ENCODE measurements around the gene IGFBP4. TPM values are rescaled to one million over a fixed set of nuclear protein-coding genes. Genes with fewer than 3 reads are reported as not detected.
"Not testable (repeated sequence)": the region's sequence is repeated elsewhere in the genome, so short reads cannot be mapped to it uniquely, and the experiment has no call there.

Gene IGFBP4
- total and polyA plus RNA-seq, 4 donors: 74.1 to 649 (median 238) TPM

- TF ChIP-seq YY1 (IDR thresholded peaks at IDR 0.05): peak; percentile 51
- no peak for TF ChIP-seq REST (IDR thresholded peaks at IDR 0.05)
Measured at GRCh38 chr17:40404003-40404402, 39.2 kb upstream of the IGFBP4 start (continued).

DNA sequence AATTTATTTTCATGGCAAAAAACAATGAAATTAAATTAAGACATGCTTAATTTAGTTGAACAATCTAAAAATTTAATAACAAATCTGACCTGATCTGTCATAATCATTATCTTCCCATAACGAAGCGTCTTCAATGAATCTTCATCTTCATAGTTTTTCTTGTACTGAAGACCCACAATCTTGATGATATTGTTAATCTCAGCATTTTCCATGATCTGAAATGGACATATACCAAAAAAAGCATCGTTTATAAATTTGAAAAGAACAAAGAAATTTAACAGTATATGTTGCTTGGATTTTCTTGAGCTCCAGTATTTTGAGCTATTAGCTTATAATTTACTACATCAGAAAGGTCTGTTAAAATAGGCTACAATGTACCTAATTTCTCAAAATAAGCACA is 35.8 kb upstream of the IGFBP4 start:
- Histone ChIP-seq H3K4me3 (ENCODE audit: low read depth in 1 of 3, low read length in 3 of 3) (no peak overlapping the region), H3K9ac (ENCODE audit: low read depth in 1 of 2, low read length in 2 of 2) (no peak overlapping the region), H3K27me3 (ENCODE audit: control insufficient read depth in 4 of 4, insufficient read depth in 4 of 4, low read length in 3 of 4) (no peaks in the 10 kb centered on the region), H3K36me3 (ENCODE audit: control insufficient read depth in 4 of 4, insufficient read depth in 3 of 4, low read depth in 1 of 4, low read length in 3 of 4) (no peaks in the 10 kb centered on the region), H3K4me1 (ENCODE audit: control insufficient read depth in 4 of 4, insufficient read depth in 4 of 4, low read length in 3 of 4) (peaks cover 0 to 8% (median 4%) of the 10 kb centered on the region in 4 donors), H3K9me3 (ENCODE audit: control insufficient read depth in 4 of 4, low read length in 3 of 4) (no peaks in the 10 kb centered on the region), H3K27ac (ENCODE audit: low read depth in 1 of 2, low read length in 2 of 2) (no peak overlapping the region)
- 98% methylated on average over 3 of the region's 3 CpGs for WGBS
- TF ChIP-seq RXRA (IDR thresholded peaks at IDR 0.05): no peak
- TF ChIP-seq YY1 (IDR thresholded peaks at IDR 0.05): no peak
- TF ChIP-seq, protein P1, sequence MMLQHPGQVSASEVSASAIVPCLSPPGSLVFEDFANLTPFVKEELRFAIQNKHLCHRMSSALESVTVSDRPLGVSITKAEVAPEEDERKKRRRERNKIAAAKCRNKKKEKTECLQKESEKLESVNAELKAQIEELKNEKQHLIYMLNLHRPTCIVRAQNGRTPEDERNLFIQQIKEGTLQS (IDR thresholded peaks at IDR 0.05): no peak
- TF ChIP-seq, protein P2, sequence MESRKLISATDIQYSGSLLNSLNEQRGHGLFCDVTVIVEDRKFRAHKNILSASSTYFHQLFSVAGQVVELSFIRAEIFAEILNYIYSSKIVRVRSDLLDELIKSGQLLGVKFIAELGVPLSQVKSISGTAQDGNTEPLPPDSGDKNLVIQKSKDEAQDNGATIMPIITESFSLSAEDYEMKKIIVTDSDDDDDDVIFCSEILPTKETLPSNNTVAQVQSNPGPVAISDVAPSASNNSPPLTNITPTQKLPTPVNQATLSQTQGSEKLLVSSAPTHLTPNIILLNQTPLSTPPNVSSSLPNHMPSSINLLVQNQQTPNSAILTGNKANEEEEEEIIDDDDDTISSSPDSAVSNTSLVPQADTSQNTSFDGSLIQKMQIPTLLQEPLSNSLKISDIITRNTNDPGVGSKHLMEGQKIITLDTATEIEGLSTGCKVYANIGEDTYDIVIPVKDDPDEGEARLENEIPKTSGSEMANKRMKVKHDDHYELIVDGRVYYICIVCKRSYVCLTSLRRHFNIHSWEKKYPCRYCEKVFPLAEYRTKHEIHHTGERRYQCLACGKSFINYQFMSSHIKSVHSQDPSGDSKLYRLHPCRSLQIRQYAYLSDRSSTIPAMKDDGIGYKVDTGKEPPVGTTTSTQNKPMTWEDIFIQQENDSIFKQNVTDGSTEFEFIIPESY (IDR thresholded peaks at IDR 0.05): no peak
- no peak for TF ChIP-seq FOXA1 (IDR thresholded peaks at IDR 0.05)
- TF ChIP-seq HNF4G (IDR thresholded peaks at IDR 0.05): no peak
- TF ChIP-seq SP1 (IDR thresholded peaks at IDR 0.05): no peak
- DNase-seq (ENCODE audit: low spot score): no peak

GRCh38 chr17:40409540-40409939 is 33.7 kb upstream of the IGFBP4 start:
- not testable (repeated sequence) for H3K4me1 ChIP-seq (ENCODE audit: control insufficient read depth in 4 of 4, insufficient read depth in 4 of 4, low read length in 3 of 4); H3K9me3 ChIP-seq (ENCODE audit: control insufficient read depth in 4 of 4, low read length in 3 of 4); H3K27me3 ChIP-seq (ENCODE audit: control insufficient read depth in 4 of 4, insufficient read depth in 4 of 4, low read length in 3 of 4); H3K27ac ChIP-seq (ENCODE audit: low read depth in 1 of 2, low read length in 2 of 2); H3K9ac ChIP-seq (ENCODE audit: low read depth in 1 of 2, low read length in 2 of 2); H3K36me3 ChIP-seq (ENCODE audit: control insufficient read depth in 4 of 4, insufficient read depth in 3 of 4, low read depth in 1 of 4, low read length in 3 of 4); H3K4me3 ChIP-seq (ENCODE audit: low read depth in 1 of 3, low read length in 3 of 3); DNase-seq (ENCODE audit: low spot score)
- 95% methylated on average over 4 of the region's 4 CpGs for WGBS

- H3K4me3 ChIP-seq (ENCODE audit: low read depth in 1 of 3, low read length in 3 of 3): no peak overlapping the region
- H3K9ac ChIP-seq (ENCODE audit: low read depth in 1 of 2, low read length in 2 of 2): no peak overlapping the region
- H3K9me3 ChIP-seq (ENCODE audit: control insufficient read depth in 4 of 4, low read length in 3 of 4): no peaks in the 10 kb centered on the region
- DNase-seq (ENCODE audit: low spot score): no peak
- H3K36me3 ChIP-seq (ENCODE audit: control insufficient read depth in 4 of 4, insufficient read depth in 3 of 4, low read depth in 1 of 4, low read length in 3 of 4): no peaks in the 10 kb centered on the region
- TF ChIP-seq EGR1 (IDR thresholded peaks at IDR 0.05; ENCODE audit: low read depth in 2 of 2) (no peak), REST (IDR thresholded peaks at IDR 0.05) (no peak)
- H3K4me1 ChIP-seq (ENCODE audit: control insufficient read depth in 4 of 4, insufficient read depth in 4 of 4, low read length in 3 of 4): no peaks in the 10 kb centered on the region
- H3K27ac ChIP-seq (ENCODE audit: low read depth in 1 of 2, low read length in 2 of 2): no peak overlapping the region
- no peaks in the 10 kb centered on the region for H3K27me3 ChIP-seq (ENCODE audit: control insufficient read depth in 4 of 4, insufficient read depth in 4 of 4, low read length in 3 of 4)
- 78% methylated on average over 1 of the region's 1 CpG for WGBS
Measured at GRCh38 chr17:40410082-40410481, 33.2 kb upstream of the IGFBP4 start.

Data from liver (tissue), 9 donors.